Forelimb muscle (tissue), 1 donor: ENCODE measurements around the gene SNX32. TPM values are rescaled to one million over a fixed set of nuclear protein-coding genes. Genes with fewer than 3 reads are reported as not detected.

ENCODE experiments used
- DNase-seq: peaks from one replicate; pipeline ENCODE4 v3.0.0-alpha.2; 2013; ENCODE audit warnings: low read depth
- polyA plus RNA-seq: library from polyadenylated mRNA; unstranded; fragments of 120-200 nt; gene quantifications from one replicate; pipeline ENCODE4 v1.2.1, GENCODE V29; 2013; ENCODE audit not compliant: insufficient read length

The SNX32 gene
- polyA plus RNA-seq, 1 donor = 1.8 TPM

DNA sequence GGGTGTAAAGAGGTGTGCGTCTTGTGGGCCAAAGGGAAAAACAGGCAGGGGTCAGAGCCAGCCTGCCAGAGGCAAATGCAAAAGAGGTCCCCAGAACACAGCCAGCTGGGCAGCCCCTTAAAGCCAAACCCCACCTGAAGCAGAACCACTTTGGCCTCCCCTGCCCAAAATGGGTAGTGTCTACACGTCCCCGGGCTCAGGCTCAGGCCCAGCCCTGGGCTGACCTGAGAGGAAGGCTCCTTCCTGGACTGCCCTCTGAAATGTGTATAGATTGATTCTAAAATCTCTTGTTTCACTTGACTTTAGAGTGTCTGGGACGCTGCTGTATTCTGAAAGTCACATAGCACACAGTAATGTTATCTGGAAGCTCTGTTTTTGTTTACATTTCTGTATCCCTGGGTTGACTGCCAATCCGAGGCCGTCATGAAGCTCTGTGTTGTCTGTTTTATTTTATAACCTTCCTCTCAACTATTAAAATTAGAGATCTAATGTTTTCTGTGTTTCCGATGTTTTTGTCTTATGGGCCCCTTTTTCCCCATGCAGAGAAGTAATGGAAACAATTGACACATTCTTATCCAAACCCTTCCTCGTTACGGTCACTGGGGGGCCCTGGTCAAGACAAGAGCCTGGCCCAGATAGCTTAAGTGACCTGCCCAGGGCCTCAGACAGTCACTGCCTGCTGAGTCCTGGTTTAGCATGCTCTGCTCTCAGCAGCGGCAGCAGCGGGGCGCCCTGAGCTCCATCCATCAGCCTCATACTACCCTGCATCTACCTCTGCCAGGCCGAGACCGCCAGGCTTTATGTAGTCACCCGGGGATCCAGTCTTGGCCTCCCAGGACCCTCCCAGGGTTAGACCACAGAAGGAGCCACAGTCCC is 36.8 kb upstream of the SNX32 start:
- no peak for DNase-seq

DNA sequence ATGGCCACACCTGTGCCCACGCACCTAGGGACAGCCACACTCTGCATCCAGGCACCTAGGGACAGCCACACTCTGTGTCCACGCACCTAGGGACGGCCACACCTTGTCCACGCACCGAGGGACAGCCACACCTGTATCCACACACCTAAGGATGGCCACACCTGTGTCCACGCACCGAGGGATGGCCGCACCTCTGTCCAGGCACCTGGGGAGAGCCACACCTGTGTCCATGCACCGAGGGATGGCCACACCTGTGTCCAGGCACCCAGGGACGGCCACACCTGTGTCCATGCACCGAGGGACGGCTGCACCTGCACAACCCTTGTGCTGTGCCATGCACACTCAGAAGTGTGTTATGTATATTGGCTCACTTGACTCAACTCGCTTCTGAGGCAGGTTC is 36.1 kb upstream of the SNX32 start:
- no peak for DNase-seq

DNA sequence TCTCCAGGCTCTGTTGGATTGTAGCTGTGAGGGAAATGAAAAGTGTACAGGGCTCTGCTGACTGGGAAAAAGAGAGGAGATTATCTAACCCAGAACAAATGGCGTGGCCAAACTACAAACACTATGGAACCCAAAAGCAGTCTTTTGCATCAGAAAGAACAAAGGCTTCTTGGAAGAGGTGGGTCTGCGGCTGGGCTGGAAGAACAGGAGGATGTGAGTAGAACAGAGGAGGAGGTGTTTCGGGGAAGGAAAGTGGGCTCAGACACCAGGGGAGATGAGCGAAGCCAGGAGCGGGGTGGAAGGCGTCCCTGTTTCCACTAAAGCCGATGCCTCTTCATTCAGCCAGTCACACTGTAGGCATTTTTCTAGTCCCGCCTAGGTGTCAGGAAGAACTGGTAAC is 34.9 kb upstream of the SNX32 start:
- DNase-seq = no peak

DNA sequence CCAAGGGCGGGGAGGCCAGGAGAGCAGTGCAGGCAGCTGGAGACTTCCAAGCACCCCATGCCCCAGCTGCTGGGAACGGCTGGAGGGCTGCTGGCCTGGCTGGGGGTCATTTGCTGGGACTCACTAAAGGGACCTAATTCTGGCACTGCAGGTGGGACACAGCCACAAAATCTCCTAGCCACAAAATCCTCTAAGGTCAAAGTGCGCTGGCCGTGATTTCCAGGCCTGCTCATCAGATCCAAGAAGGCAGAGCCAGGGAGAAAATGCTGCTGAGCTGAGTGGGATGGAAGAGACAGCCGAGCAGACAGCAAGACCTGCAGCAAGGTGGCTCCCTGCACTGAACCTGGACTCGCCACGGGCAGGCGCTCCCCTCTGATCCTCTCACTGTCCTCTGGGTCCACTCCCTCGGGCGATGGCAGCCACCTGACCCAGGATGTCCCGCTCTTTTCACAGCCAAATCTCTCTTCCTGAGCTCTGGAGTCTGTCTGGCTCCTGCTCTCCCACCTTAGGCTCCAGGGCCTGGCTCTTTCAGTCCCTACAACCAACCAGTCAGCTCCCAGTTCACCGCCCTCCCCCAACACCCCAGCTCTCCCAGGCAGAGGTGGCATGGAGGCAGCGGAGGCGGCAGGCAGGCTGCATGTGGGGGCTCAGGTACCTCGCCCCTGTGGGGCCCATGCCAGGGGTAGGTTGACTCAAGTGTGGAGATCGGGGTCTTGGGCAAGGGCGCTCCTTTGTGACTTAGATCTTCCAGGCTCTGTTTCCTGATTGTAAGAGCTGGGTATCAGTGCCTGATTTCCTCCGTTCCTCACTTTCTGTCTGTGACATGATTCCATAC is 32.4 kb upstream of the SNX32 start:
- no peak for DNase-seq

DNA sequence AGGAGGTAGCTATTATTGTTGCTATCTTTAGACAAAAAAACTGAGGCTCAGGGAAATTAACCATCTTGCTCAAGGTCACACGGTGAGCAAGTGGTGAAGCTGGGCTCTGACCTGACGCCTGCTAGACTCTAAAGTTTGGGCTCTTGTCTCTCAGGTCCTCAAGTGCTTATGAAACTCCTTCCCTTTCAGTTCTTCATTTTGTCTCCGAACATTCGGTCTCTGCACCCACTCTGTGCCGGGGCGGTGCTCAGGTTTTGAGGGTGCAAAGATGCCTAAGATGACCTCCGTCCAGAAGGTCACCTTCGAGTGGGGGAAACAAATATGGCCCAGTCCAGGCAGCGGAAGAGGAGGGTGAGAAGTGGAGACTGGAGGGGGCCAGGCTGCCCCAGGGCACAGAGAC is 30.9 kb upstream of the SNX32 start:
- no peak for DNase-seq

GRCh38 chr11:65803797-65804492 is 29.8 kb upstream of the SNX32 start:
- DNase-seq = no peak

DNA sequence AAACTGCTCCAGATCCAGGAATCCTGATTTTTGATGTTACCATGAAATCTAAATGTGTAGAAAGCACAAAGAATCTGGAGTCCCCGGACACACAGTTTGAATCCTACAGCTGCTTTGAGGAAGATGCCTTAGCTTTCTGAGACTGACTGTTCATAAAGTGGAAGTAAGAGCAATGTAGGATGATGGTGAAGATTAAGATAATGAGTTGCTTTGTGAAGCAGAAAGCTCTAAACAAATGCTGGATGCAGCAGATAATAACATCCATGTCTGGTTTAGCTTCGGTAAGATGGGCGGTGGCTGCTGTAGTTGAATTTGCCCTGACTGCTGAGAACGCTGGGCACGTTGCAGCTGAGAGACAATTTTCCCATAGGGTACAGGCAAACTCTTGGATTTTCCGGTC is 26.8 kb upstream of the SNX32 start:
- no peak for DNase-seq

- no peak for DNase-seq
Observed at GRCh38 chr11:65808744-65809341, 24.9 kb upstream of the SNX32 start.

DNA sequence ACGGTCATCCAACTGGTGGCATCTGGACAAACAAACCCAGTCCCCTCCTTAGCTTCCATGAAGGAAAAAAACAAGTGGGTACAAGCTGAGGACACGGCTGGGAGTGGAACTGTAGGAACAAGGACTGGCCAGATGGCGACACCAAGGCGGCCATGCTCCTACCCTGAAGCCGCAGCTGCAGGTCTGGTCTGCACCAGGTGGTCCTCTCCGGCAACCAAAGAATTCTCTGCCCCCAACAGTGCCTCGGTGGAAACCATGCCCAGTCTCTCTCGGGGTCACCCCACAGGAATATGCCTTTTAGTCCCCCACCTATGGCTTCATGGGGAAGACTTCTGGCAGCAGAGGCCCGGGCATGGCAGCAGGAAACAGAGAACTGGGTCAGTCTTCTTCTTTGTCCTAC is 24.3 kb upstream of the SNX32 start:
- DNase-seq = no peak

- no peak for DNase-seq
Observed at GRCh38 chr11:65810046-65810868, 23.5 kb upstream of the SNX32 start.

DNA sequence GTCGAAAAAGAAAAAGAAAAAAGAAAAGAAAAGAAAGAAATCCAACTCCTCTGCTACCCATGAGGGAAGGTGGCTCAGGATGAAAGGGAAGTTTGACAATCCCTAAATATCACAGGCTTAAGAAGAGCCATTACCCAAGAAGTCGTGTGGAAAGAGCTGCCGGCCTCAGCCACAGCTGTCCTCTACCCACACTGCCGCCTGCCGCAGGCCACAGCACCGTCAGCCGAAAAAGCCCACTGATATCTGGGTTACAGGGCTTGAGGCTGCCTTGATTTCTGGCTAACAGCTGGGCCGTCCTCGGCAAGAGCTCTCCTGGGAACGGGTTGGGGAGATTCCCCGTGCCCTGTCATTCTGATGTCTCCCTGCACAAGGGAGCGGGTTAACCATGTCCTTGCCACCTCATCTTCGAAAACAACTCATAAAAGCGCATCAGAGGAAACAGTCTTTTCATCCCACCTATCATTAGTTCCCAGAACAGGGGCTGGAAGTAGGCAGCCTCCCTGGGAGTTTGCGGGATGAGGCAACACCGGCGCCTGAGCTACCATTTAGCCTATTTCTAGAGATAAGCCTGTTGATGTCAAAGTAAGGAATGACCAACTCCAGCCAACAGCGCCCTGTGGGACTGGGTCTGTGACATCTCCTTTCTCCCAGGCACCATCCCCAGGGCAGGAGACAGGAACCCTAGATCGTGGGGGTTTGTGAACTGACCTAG is 21.8 kb upstream of the SNX32 start:
- DNase-seq = no peak

GRCh38 chr11:65814131-65814985 is 19.4 kb upstream of the SNX32 start:
- DNase-seq = no peak

- no peak for DNase-seq
Observed at GRCh38 chr11:65814986-65815565, 18.7 kb upstream of the SNX32 start.

DNA sequence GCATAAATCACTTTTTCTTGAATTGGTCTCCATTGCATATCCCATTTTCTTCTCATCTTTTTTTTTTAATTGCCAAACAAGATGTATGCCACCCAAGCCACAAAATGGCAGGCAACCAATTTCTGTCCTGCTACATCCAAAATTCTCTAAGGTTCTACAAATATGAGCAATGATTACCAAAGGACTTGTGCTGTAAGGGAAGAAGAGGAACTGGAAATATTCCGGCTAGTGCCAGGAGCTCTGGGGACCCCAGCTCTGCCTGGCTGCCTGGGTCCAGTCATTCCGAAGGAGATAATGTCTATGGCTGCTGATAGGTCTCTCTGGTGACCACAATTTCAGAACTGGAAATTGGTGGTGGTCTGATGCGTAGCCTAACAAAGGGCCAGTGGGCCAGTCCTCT is 17.1 kb upstream of the SNX32 start:
- DNase-seq = no peak

DNA sequence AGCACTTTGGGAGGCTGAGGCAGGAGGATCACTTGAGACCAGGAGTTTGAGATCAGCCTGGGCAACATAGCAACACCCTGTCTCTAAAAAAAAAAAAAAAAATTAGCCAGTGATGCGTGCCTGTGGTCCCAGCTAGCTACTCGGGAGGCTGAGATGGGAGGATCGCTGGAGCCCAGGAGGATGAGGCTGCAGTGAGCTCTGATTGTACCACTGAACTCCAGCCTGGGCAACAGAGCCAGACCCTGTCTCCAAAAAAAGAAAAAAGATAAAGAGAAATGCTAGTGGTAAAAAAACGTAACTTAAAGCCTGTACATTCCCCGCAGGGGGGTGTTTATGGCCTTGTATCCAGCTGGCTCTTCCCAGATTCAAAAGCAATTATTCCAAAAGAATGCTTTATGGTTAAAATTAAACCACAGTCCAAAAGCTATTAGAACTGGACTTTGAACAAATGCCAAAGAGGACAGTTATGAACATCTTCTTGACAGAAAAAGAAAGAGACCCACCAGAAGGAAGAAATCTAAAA is 16.4 kb upstream of the SNX32 start:
- DNase-seq = no peak

GRCh38 chr11:65817835-65818680 is 15.7 kb upstream of the SNX32 start:
- peak; percentile 41 for DNase-seq

DNA sequence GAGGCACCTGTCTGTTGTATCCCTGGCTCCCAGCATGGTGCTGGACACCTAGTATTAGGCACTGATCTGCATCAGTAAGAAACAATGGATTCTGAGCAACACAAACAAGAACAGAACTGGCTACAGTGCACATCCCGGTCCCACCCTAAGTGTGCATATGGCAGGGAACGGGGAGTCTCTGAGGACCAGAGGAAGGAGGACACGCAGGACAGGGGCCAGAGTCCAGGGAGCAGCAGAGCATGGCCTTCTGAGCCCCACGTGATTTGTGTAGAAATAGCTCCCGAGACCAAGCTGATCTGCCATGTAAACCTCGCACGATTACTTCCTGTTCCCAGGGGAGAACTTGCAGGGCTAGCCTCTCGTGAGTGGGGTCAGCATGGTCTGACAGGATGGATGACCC is 12.7 kb upstream of the SNX32 start:
- no peak for DNase-seq
